Breast epithelium (tissue), 4 donors: Measurements from ENCODE around the gene ZNF587B. TPM values are rescaled to one million over a fixed set of nuclear protein-coding genes. Genes with fewer than 3 reads are reported as not detected.
"Not testable (repeated sequence)": the region's sequence is repeated elsewhere in the genome, so short reads cannot be mapped to it uniquely, and the experiment has no call there.

ENCODE experiments used
- DNase-seq, 2 donors: peaks; one replicate each; pipeline ENCODE4 v3.0.0-alpha.2; 2019; ENCODE audit warnings: low spot score in 2 of 2
- H3K27ac ChIP-seq, 2 donors: fragments of 200-600 bp; sonication (generic) in 1 of 2; one replicate each; pipeline ENCODE4 v1.5.1; 2016 to 2019; ENCODE audit warnings: mild to moderate bottlenecking in 1 of 2
- H3K27me3 ChIP-seq, 2 donors: fragments of 200-600 bp; sonication (generic) in 1 of 2; one replicate each; pipeline versions ENCODE4 v1.5.1 to v1.6.0; 2017 to 2019; ENCODE audit warnings: control low read depth in 1 of 2, mild to moderate bottlenecking in 1 of 2
- H3K36me3 ChIP-seq: fragments of 200-600 bp; one replicate; pipeline ENCODE4 v1.5.1; 2019
- H3K4me1 ChIP-seq, 2 donors: fragments of 200-600 bp; sonication (generic); one replicate each; pipeline ENCODE4 v1.5.1; 2016 to 2019; ENCODE audit warnings: control low read depth in 1 of 2
- H3K4me3 ChIP-seq, 3 donors: fragments of 200-600 bp; sonication (generic); 1 replicate in 2 of 3; 2 replicates in 1 of 3; pipeline ENCODE4 v1.5.1; 2016 to 2019; ENCODE audit warnings: mild to moderate bottlenecking in 3 of 3, moderate library complexity in 2 of 3
- H3K9me3 ChIP-seq, 2 donors: fragments of 200-600 bp; sonication (generic) in 1 of 2; one replicate each; pipeline ENCODE4 v1.5.1; 2016 to 2019; ENCODE audit warnings: control low read depth in 1 of 2
- CTCF ChIP-seq, 3 donors: fragments of 450-650 bp; IDR thresholded peaks; one replicate each; pipeline ENCODE4 v1.5.1; 2016 to 2017; ENCODE audit warnings: antibody characterized with exemption in 3 of 3, mild to moderate bottlenecking in 3 of 3, moderate library complexity in 3 of 3
- POLR2A ChIP-seq: fragments of 450-650 bp; IDR thresholded peaks from one replicate; pipeline ENCODE4 v1.6.1; 2016; ENCODE audit warnings: antibody characterized with exemption, mild to moderate bottlenecking, moderate library complexity
- POLR2AphosphoS5 ChIP-seq, 3 donors: sonication (generic); formaldehyde crosslinking; IDR thresholded peaks; one replicate each; pipeline ENCODE4 v1.6.1; 2017; ENCODE audit warnings: antibody characterized with exemption in 3 of 3
- intact Hi-C: fragments of 100-400 bp; cut with DNase I; formaldehyde crosslinking; loops from one replicate; pipeline ENCODE4 v1.15.1; 2023; ENCODE audit warnings: low total_unique reads
- total RNA-seq, 3 donors: library from RNA; depleted of rRNA; stranded (reverse); fragments of >200 nt; gene quantifications; one replicate each; pipeline ENCODE4 v1.1.0, GENCODE V29; 2016

The ZNF587B gene
- total RNA-seq, 3 donors from 2014 or later: 10.7 to 26.6 (median 25.2) TPM

- DNase-seq: no peak
- TF ChIP-seq POLR2A (no peak), CTCF (IDR thresholded peaks at IDR 0.05) (no peak), POLR2AphosphoS5 (IDR thresholded peaks at IDR 0.05) (no peak)
- Histone ChIP-seq H3K9me3 (no peaks in the 10 kb centered on the region), H3K27ac (no peak overlapping the region), H3K4me1 (peaks cover 0 to 7% of the 10 kb centered on the region in 2 donors), H3K4me3 (no peak overlapping the region), H3K27me3 (no peaks in the 10 kb centered on the region), H3K36me3 (no peaks in the 10 kb centered on the region)
- intact Hi-C loops: no loop called here
Observed at GRCh38 chr19:57816652-57817051, 13.4 kb upstream of the ZNF587B start.

GRCh38 chr19:57817976-57818375 is 12.1 kb upstream of the ZNF587B start:
- DNase-seq: no peak
- H3K27me3 ChIP-seq: no peaks in the 10 kb centered on the region
- TF ChIP-seq POLR2AphosphoS5 (IDR thresholded peaks at IDR 0.05) (no peak), POLR2A (no peak), CTCF (IDR thresholded peaks at IDR 0.05) (no peak)
- peaks cover 0 to 7% of the 10 kb centered on the region in 2 donors for H3K4me1 ChIP-seq
- no peak overlapping the region for H3K27ac ChIP-seq
- no peaks in the 10 kb centered on the region for H3K9me3 ChIP-seq
- intact Hi-C loops: no loop called here
- no peaks in the 10 kb centered on the region for H3K36me3 ChIP-seq
- no peak overlapping the region for H3K4me3 ChIP-seq

- intact Hi-C loops: no loop called here
- no peak for TF ChIP-seq POLR2A
- TF ChIP-seq CTCF (IDR thresholded peaks at IDR 0.05): no peak
- no peak for TF ChIP-seq POLR2AphosphoS5 (IDR thresholded peaks at IDR 0.05)
- no peak overlapping the region for H3K4me3 ChIP-seq
- H3K4me1 ChIP-seq: peaks cover 0 to 7% of the 10 kb centered on the region in 2 donors
- no peaks in the 10 kb centered on the region for H3K27me3 ChIP-seq
- DNase-seq: no peak
- no peak overlapping the region for H3K27ac ChIP-seq
- H3K36me3 ChIP-seq: no peaks in the 10 kb centered on the region
- no peaks in the 10 kb centered on the region for H3K9me3 ChIP-seq
Observed at GRCh38 chr19:57818378-57818777, 11.7 kb upstream of the ZNF587B start.

- Histone ChIP-seq H3K9me3 (no peaks in the 10 kb centered on the region), H3K4me1 (peaks cover 0 to 7% of the 10 kb centered on the region in 2 donors), H3K36me3 (no peaks in the 10 kb centered on the region), H3K27ac (peak overlapping the region; percentile 86 to 87), H3K27me3 (no peaks in the 10 kb centered on the region), H3K4me3 (peak overlapping the region; percentile 87 to 95 (median 87))
- intact Hi-C loops: no loop called here
- TF ChIP-seq POLR2AphosphoS5 (IDR thresholded peaks at IDR 0.05) (peak in 2 of 3 donors; percentile 22 to 82), CTCF (IDR thresholded peaks at IDR 0.05) (no peak)
- DNase-seq: peak; percentile 73 to 77
Observed at GRCh38 chr19:57819475-57820148, 10.5 kb upstream of the ZNF587B start.

- no peaks in the 10 kb centered on the region for H3K9me3 ChIP-seq
- no peaks in the 10 kb centered on the region for H3K27me3 ChIP-seq
- H3K27ac ChIP-seq: peak overlapping the region in 1 of 2 donors; percentile 87
- peak overlapping the region; percentile 87 to 95 (median 87) for H3K4me3 ChIP-seq
- no peaks in the 10 kb centered on the region for H3K36me3 ChIP-seq
- intact Hi-C loops: no loop called here
- DNase-seq: no peak
- TF ChIP-seq CTCF (IDR thresholded peaks at IDR 0.05) (no peak), POLR2AphosphoS5 (IDR thresholded peaks at IDR 0.05) (no peak), POLR2A (no peak)
- H3K4me1 ChIP-seq: peaks cover 0 to 7% of the 10 kb centered on the region in 2 donors
Observed at GRCh38 chr19:57820599-57820998, 9.5 kb upstream of the ZNF587B start.

- H3K27me3 ChIP-seq, DNase-seq, H3K9me3 ChIP-seq, H3K36me3 ChIP-seq, H3K4me1 ChIP-seq, H3K27ac ChIP-seq, intact Hi-C loops: not testable (repeated sequence)
- peak overlapping the region in 1 of 3 donors; percentile 95 for H3K4me3 ChIP-seq
Observed at GRCh38 chr19:57821095-57821494, 9.0 kb upstream of the ZNF587B start.

- H3K36me3 ChIP-seq, H3K4me1 ChIP-seq, H3K9me3 ChIP-seq, intact Hi-C loops, H3K27me3 ChIP-seq, H3K27ac ChIP-seq, DNase-seq, H3K4me3 ChIP-seq: not testable (repeated sequence)
Observed at GRCh38 chr19:57821501-57821900, 8.6 kb upstream of the ZNF587B start.

GRCh38 chr19:57823155-57823554 is 6.9 kb upstream of the ZNF587B start:
- H3K9me3 ChIP-seq, H3K27me3 ChIP-seq, H3K4me1 ChIP-seq, intact Hi-C loops, H3K27ac ChIP-seq, H3K36me3 ChIP-seq, DNase-seq, H3K4me3 ChIP-seq: not testable (repeated sequence)
